Activated CD4-positive, alpha-beta T cell treated with anti-CD3 and anti-CD28 coated beads for 24 hours (primary cell): ENCODE data around the gene BICDL1.
A peak's percentile ranks its signal among the peaks of the same experiment; 100 is the strongest.
"Not testable (repeated sequence)": the region's sequence is repeated elsewhere in the genome, so short reads cannot be mapped to it uniquely, and the experiment has no call there.

Experiments used
- DNase-seq, 2 donors: peaks; one replicate each; pipeline ENCODE4 v3.0.0-alpha.2; 2020; ENCODE audit warnings: low read depth in 2 of 2

BICDL1 gene

GRCh38 chr12:120006258-120006975 is 17.4 kb downstream of the BICDL1 start:
- no peak for DNase-seq

DNA sequence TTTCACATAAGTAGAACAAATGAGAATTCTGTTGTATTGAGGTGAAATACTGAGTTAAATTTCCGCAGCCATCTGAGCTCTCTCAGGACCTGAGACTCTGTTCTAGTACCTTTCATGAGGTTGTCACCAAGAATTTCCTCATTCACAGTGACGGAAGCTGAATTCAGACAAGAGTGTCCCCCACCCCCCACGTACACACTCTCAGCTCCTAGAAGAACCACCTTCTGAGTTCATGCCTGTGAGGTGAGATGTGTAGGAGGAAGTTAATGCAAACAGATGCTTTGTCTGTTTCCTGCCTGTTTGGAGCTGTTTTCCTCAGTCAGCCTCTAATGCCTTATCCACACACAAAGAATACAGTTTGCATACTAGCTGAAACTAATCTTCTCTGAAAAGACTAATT is 18.2 kb downstream of the BICDL1 start:
- peak; percentile 51 to 52 for DNase-seq

DNA sequence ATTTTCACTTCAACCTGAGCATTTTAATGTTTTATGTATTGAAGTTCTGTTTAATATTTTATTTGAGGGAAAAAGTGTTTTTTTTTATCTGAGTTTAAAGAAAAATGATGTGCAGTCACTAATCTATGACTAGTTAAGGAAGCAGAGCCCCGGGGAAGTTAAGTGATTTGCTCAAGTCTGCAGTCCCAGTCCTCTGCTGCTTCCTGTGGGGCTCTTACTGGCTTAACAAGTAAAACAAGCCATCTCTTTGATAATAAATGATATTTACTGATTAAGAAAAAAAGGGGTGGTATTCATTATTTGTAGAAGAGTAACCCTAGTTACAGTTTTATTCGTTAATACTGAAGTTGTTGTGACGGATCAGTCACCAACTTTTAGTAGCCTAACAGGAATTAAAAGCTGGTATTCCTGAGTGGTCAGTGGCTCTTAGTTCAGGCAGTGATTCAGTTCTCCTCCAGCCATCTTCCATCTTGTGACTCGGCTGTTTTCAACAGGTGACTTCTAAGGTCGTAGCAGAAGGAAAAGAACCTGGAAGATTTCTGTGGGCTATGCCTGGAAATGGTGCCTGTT is 21.7 kb downstream of the BICDL1 start:
- DNase-seq, result no peak

DNA sequence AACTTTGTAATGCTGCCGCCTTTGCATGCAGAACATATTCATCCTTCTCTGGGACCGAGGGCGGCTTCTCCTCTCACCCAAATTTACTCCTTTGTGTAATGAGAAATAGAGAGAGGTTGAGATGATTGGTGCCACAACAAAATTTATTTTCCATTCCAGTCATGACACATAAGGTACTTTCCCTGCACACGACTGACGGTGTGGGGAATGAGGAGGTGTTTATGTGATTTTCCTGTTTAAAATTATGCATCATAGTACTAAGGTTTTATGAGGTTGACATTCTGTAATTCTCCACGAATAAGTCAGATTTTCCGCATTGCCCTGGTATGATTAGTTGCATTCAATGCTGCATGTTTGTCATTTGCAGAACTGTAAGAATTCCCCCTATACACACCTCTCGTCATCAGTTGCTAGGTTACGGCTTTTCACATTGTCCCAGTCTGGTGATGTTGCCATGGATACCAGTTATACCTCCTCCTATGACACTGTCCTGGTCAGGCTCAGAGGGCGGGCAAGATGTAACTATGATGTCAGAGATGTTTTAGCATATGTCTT is 23.1 kb downstream of the BICDL1 start:
- DNase-seq, result peak; percentile 47 to 76

DNA sequence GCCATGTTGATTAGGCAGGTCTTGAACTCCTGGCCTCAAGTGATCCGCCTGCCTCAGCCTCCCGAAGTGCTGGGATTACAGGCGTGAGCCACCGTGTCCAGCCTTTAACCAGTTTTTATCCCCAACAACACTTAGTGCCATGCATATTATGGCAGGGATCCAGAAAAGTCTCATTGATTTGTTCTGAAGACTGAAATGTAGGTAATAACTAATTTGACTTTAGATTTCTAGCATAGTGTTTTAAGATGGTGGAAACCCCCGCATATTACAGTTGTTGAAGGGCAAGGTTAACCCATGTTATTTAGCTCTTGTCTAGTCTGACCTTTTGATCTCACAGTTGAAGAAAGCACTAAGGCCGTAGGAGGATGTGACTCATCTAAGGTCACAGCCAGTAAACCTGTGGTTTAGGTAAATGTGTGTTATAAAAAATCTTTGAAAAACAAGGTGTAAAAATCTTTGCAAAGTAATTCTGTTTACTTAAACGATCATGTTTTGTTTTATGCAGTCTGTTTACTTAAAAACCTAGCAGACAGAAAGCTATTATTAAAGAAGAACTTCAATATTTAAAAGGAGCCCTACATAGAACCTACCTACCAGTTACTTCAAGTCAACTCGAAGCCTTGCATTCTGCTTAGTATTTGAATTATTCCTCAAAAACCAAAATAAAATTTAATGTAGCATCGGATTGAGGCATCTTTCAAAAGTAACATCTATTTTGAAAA is 24.8 kb downstream of the BICDL1 start:
- no peak for DNase-seq

DNA sequence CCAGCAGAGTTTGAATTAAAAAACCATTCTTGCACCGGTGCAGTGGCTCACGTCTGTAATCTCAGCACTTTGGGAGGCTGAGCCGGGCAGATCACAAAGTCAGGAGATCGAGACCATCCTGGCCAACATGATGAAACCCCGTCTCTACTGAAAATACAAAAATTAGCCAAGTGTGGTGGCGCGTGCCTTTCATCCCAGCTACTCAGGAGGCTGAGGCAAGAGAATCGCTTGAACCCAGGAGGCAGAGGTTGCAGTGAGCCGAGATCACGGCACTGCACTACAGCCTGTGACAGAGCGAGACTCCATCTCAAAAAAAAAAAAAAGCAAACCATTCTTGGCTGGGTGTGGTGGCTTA is 25.3 kb downstream of the BICDL1 start:
- DNase-seq, result not testable (repeated sequence)

GRCh38 chr12:120015313-120015712 is 26.3 kb downstream of the BICDL1 start:
- DNase-seq, result peak; percentile 46 to 54

GRCh38 chr12:120016199-120016598 is 27.2 kb downstream of the BICDL1 start:
- DNase-seq, result not testable (repeated sequence)

DNA sequence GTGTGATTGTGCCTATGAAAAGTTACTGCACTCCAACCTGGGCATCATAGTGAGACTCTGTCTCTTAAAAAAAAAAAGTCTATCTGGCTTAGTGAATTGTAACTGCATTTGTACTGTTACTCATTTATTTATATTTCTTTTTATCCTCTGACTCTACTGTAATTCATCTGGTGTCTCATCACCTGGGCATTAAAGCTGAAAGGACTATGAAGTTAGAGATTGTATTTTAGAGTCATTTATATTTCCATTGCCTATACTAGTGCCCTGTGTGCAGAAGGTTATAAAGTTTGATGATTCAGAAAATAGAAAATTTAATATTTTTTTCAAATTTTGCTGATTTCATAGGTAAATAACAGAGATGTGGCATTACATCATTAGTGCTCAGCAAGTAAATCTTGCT is 30.2 kb downstream of the BICDL1 start:
- no peak for DNase-seq

GRCh38 chr12:120019938-120020337 is 30.9 kb downstream of the BICDL1 start:
- DNase-seq, result no peak

- no peak for DNase-seq
These were observed 35.2 kb downstream of the BICDL1 start for GRCh38 chr12:120024193-120024592.

DNA sequence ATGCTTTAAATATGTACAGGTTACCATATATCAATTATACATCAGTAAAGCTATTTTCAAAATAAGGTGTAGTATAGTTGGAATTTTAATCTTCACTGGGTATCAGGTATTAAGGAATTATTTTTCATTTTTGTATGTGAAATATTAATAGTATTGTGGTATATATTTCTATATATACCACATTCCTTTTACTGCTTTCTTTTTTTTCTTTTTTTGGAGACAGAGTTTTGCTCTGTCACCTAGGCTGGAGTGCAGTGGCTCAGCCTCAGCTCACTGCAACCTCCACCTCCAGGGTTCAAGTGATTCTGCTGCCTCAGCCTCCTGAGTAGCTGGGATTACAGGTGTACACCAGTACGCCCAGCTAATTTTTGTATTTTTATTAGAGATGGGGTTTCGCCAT is 36.6 kb downstream of the BICDL1 start:
- no peak for DNase-seq

DNA sequence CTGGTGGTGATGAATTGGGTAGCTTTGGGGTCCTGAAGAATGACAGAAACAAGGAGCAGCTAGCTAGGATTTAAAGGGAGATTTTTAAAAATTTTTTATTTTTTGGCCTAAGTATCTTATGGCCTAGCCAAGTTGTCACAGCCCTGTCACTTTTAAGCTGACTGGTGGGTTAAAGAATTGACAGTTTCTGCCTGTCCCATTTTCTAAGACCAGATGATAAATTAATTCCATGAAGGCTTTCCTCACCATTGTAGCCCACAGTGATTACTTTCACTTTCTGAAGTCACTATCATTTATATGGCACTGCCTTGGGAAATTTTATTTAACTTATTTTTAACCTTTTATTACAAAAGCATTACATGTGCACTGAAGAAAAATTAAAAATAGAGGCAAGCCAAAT is 43.2 kb downstream of the BICDL1 start:
- no peak for DNase-seq

DNA sequence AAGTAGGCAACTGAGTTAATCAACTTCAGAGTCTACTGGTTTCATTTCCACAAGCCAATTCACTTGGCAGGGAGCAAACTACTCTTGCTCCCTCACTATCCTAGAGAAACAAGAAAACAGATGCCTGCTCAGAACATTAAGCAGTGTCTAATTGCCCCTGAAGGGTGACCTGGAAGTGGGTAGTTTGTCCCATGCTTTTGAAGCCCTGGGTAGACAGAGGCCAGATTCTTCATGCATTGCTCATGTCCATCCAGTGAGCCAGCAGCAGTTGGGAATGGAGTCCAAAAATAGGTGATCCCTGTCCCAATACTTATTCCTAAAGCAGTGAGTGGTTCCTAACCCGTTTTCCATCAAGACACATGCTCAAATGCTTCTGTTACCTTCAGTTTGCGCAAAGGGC is 48.8 kb downstream of the BICDL1 start:
- DNase-seq, result no peak

- DNase-seq, result no peak
These were observed 50.7 kb downstream of the BICDL1 start for GRCh38 chr12:120039711-120040110.

GRCh38 chr12:120041386-120042231 is 52.6 kb downstream of the BICDL1 start:
- no peak for DNase-seq

DNA sequence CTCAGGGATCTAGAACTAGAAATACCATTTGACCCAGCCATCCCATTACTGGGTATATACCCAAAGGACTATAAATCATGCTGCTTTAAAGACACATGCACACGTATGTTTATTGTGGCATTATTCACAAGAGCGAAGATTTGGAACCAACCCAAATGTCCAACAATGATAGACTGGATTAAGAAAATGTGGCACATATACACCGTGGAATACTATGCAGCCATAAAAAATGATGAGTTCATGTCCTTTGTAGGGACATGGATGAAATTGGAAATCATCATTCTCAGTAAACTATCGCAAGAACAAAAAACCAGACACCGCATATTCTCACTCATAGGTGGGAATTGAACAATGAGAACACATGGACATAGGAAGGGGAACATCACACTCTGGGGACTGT is 56.3 kb downstream of the BICDL1 start:
- not testable (repeated sequence) for DNase-seq

- DNase-seq, result no peak
These were observed 58.0 kb downstream of the BICDL1 start for GRCh38 chr12:120047072-120047471.

DNA sequence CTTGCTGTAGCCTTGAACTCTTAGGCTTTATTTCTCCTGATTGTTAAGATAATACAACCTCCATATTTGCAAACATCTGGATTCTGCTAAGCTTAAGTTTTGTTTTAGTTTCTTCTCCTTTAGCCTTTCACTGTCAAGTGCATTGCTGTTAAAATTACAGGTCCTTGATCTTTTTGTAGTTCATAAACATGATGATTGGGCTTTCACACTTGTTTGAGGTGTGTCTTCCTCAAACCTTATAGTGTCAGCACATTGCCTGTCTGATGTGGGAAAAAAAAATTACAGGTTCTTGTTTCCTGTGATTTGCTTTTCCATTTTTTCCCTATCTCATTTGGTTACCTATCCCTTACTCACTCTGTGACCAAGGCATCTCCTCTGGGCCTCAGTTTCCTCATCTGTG is 59.2 kb downstream of the BICDL1 start:
- DNase-seq, result no peak

GRCh38 chr12:120049426-120049825 is 60.4 kb downstream of the BICDL1 start:
- DNase-seq, result no peak

DNA sequence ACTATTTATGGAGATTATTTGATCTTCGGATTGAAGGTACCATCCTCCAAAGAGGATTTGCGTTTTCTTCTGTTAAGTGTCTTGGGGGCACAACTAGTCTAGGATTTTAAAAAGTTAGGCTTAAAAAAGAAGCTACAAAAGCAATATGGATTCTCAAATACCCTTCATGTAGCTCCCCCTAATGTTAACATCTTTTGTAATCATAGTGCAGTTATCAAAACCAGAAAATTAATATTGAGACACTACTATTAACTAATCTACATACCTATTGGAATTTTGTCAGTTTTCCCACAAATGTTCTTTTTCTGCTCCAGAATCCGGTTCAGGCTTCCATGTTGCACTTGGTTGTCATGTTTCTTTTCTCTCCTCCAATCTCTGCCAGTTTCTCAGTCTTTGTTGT is 62.5 kb downstream of the BICDL1 start:
- no peak for DNase-seq

GRCh38 chr12:120054293-120054692 is 65.3 kb downstream of the BICDL1 start:
- DNase-seq, result no peak
